ENCODE data around the gene GRIA4.
"Not testable (repeated sequence)": the region's sequence is repeated elsewhere in the genome, so short reads cannot be mapped to it uniquely, and the experiment has no call there.

The GRIA4 gene

DNA sequence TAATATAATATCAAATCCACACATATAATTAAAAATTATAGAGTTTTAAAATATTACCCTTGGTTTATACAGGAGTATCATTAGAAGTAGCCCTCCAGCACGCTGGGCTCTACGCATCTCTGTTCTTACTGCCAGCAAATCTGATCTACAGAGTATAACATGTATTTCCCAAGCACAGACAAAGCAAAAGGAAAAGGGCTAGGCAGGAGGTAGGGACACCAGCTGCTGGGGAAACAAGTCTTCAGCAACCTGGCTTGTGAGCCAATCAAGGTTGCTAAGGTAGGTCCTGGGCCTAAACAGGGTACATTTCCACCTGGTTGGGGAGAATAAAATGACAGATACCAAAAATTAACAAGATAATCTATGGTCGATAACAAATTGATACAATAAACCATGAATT is 163.6 kb downstream of the GRIA4 start:
- not testable (repeated sequence) for H3K4me3 ChIP-seq (ENCODE audit: low read length); DNase-seq (ENCODE audit: low read depth, low spot score)

DNA sequence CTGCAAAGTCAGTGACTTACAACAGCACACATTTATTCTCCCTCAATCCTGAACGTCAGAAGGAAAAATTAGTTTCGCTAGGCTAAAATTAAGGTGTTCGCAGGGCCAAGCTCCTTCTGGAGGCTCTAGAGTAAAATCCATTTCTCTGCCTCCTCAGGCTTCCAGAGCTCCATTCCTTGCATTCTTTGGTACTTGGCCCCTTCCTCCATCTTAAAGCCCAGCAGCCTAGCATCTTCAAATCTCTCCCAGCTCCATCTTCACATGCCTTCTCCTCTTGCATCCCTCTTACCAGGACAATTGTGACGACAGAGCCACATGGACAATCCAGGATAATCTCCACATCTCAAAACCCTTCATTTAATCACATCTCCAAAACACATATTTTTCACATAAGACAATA is 165.0 kb downstream of the GRIA4 start:
- DNase-seq (ENCODE audit: low read depth, low spot score), result no peak
- no peak overlapping the region for H3K4me3 ChIP-seq (ENCODE audit: low read length)

DNA sequence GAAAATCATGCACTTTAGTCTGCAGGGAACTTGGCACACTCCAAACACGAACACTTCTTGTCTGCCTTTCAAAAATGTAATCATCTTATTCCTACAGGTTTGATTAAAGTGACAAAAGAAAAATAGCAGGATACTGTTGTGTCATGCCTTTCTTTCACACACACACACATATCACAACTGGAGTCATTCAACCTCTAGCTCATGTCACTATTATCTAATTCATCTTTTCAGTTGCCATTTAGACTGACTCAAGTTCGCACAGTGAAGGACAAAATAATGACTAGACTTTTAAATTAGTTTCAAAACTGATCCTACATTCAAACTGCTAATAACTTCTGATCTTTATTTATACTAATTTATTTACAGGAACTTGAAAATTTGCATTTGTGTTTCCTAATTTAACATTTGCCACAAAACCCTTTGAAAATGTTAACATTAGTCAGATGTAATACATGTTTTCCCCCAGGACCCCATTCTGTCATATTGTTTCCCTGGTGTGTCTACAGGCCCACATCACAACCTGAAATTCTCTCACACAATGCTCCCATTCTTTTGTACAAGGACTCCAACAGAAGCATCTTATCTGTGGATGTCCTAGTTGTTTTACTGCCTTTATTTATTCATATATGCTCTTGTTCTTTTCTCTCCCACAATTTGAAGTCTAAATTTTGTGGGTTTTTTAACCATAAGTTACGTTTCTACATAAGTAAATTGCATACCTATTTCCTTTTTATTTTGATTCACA is 171.1 kb downstream of the GRIA4 start:
- DNase-seq (ENCODE audit: low read depth, low spot score), result no peak
- H3K4me3 ChIP-seq (ENCODE audit: low read length), result no peak overlapping the region

DNA sequence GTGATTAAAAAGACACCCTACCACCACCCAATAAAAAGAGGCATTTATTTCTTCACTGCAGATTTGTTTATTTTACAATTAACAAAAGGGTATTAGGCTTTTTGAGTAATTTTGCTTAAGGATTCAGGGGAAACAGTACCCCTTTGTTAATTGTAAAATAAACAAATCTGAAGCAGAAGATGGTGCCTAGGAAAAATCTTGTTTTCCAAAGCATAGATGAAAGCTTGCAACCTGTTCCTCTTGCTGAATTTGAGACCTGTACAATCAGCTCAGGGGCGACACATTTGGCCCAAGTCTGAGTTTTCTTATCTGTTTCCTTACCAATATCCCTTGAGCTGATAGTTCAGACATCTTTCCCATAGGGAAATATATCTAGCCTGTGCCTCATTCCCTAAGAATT is 171.9 kb downstream of the GRIA4 start:
- H3K4me3 ChIP-seq (ENCODE audit: low read length), result no peak overlapping the region
- DNase-seq (ENCODE audit: low read depth, low spot score), result no peak

DNA sequence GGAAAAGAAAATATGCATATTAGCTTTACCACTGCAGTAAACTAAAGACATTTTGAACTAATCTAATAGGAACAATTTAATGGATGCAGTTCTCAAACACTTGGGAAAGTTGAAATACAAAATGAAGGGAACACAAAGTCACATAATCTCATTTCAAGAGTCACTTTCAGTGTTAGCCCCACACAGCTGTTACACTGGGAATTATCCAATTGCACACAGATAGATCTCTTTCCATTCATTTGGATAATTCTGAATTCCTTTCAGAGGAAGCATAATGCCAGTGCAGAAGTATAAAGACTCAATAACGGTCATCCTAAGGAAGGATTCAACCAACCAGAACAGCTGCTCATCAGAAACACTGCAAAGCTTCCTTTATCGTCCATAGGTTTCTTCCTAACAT is 173.3 kb downstream of the GRIA4 start:
- no peak overlapping the region for H3K4me3 ChIP-seq (ENCODE audit: low read length)
- DNase-seq (ENCODE audit: low read depth, low spot score), result no peak

DNA sequence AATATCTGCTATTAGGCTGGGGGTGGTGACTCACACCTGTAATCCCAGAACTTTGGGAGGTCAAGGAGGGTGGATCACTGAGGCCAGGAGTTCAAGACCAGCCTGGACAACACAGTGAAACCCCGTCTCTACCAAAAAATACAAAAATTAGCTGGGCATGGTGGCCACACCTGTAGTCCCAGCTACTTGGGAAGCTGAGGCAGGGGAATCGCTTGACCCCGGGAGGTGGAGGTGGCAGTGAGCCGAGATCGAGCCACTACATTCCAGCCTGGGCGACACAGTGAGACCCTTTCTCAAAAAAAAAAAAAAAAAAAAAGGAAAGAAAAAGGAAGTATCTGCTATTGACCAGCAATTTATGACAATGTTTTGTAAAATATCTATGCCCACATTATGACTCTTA is 176.0 kb downstream of the GRIA4 start:
- not testable (repeated sequence) for DNase-seq (ENCODE audit: low read depth, low spot score); H3K4me3 ChIP-seq (ENCODE audit: low read length)

DNA sequence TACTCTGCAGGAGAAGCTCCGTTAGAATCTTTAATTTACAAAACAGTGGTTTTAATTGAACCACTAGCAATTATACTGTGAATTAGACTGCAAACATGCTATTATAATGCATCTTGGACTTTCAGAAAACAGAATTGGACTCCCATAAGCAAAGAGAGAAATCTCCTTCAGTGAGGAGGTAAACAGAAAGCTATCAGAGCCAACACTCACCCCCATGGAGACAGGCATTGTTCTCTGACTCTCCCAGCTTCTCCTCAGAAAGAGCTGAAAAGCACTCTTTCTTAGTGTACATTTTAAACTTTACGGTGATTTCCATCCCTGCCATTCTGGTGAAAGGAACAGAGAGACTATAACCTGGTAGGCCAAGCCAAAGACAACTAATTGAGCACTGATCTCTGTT is 176.9 kb downstream of the GRIA4 start:
- no peak for DNase-seq (ENCODE audit: low read depth, low spot score)
- H3K4me3 ChIP-seq (ENCODE audit: low read length), result no peak overlapping the region

DNA sequence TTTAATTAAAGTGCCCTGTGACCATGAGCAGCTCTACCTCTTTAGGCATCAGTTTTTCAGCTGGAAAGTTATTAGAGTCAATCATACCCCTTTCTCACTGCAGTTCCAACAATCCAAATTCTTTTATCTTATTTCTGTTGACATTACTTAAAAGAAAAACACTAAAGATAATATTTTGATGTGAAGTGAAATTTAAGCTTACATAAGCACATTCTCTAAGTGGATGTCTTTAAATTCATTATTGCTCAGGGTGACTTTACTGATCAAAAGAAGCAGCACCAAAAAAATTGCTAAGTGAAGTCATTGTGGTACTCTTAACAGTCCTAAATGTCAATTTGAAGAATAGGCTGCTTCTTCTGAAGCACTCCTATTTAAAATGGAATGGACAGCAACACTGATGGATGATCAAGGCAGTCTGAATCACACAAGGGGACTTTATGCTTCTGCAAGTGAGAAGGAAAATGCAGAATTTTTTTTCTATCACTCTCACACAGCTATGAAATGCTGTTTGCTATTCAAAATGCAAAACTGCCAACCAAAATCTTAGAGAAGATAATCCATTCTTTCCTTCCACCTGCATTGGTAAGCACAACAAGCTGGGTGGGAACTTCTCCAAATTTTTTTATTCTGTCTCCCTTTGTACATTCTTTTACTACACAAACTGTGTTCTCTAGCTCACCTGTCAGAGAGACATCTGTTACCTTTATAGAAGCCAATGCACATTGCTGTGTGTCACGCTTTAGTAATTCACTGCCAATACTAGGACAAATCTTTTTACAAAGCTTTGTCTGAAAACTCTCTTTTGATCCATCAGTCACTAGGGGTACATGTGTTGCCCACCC is 179.9 kb downstream of the GRIA4 start:
- no peak for DNase-seq (ENCODE audit: low read depth, low spot score)
- H3K4me3 ChIP-seq (ENCODE audit: low read length), result no peak overlapping the region

DNA sequence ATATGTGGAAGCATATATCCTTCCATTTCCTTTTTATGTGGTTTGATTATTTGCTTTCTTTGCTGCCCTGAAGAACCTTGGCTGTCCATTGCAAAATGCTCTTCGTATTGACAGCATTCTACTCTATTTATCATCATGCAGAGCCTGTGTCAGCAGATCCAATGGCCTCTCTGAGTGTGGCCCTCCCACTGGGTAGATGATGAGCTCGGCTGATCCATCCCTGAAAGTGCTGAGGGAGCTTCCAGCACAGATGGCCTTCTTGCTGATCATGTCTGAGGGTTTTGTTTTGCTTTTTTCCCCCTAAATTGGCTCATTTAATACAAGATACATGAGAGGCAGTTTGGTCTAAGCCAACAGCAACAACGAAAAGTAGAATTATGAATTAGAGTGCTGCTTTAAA is 181.0 kb downstream of the GRIA4 start:
- no peak overlapping the region for H3K4me3 ChIP-seq (ENCODE audit: low read length)
- DNase-seq (ENCODE audit: low read depth, low spot score), result no peak

DNA sequence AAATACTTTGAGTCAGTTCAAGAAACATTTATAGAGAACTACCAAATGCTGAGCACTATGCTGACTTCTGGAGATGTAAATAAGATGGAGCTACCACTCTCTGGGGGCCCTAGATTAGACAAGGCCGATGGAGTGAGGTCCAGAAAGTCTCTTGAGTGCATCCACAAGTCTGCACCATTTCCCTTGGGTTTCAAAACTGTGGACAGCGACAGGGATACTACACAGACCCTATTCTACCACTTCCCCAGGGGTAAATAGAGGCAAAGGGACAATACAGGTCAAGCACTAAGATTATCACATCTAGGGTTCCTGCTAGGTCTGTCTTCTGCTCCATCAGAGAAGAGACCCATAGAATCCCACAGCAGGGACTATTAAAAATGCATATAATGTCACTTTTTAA is 183.2 kb downstream of the GRIA4 start:
- DNase-seq (ENCODE audit: low read depth, low spot score), result no peak
- no peak overlapping the region for H3K4me3 ChIP-seq (ENCODE audit: low read length)

DNA sequence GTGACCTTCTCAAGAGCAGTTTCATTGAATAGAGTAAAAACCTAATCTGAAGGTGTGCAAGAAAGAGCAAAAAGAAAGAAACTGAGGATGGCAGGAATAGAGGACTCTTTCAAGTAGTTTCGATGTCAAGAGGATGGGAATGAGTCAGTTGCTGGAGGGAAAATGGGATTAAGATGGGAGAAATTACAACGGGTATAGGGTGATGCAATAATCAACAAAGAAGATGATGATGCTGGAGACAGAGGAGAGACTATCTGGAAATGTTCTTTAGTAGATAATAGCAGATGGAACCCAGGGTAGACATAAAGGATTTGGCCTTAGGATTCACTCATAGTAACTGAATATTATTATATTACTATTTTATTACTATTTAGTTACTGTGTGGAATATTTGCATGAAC is 189.4 kb downstream of the GRIA4 start:
- no peak for DNase-seq (ENCODE audit: low read depth, low spot score)
- H3K4me3 ChIP-seq (ENCODE audit: low read length), result no peak overlapping the region

DNA sequence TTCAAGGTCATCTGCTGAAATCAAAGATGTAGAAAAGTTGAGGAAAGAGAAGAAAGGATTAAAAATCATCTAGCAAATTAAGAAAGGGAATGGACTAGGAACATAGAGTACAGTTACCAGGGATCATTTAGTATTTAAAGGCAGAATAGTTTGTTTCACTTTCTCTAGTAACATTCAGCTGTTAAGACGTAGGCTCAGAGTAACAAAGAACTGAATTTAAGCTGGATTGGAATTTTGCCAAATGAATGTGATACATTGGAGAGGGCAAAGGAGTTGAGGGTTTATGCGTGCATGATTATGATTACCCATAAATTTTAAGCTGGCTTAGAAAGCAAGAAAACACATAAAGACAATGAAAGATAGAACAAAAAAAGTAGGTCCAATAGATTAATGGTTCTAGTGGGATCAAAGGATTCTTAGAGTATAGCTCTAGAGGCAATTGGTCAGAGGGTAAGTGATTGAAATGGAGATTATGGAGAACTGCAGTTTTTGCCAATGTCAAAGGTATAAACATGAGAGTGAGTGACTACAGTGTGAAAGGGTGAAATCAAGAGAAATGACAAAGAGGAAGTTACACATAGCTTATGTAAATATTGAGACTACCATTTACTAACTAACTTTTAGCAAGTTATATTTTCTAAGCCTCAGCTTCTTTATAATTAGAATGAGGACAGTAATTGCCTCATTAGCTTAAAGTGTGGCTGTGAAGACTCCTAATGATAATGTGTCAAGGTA is 190.0 kb downstream of the GRIA4 start:
- H3K4me3 ChIP-seq (ENCODE audit: low read length), result no peak overlapping the region
- DNase-seq (ENCODE audit: low read depth, low spot score), result no peak

DNA sequence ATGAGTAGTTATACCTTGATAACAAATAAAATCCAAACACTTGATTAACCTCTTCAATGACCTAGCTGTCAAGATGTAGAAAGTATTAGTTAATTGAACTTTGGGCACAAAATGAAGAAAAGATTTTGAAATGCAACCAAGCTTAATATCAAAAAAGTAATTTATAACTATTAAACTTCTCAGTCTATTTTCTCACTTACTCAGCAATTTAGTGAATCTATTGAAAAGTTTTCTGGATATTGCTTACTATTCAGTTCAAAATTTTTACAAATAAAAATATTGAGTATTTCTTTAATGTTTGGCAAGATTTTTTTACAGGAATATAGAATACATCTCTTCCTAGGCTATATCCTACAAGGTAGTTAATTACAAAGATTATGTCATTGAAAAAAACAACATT is 192.5 kb downstream of the GRIA4 start:
- DNase-seq (ENCODE audit: low read depth, low spot score), result no peak

DNA sequence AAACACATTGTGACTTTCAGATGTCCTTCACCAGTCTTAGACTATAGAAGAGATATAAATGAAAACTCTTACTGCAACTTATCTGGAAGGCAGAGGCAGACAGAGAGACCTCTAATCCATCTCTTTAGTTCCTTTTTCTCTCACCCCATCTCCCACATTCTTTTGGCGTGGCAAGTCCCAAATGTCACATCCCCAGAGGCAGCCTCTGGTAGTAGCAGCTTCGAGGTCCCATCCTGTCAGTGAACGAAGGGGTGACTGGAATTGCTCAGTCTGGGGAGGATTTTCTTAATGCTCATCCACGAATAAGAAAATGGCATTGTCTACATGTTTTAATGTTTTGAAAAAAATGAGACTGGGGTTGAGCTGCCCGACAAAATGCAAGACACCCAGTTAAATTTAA is 201.4 kb downstream of the GRIA4 start:
- no peak overlapping the region for H3K4me3 ChIP-seq (ENCODE audit: low read length)

More for the DNA sequence above, 192.5 kb downstream of the GRIA4 start:
- no peak overlapping the region for H3K4me3 ChIP-seq (ENCODE audit: low read length)

DNA sequence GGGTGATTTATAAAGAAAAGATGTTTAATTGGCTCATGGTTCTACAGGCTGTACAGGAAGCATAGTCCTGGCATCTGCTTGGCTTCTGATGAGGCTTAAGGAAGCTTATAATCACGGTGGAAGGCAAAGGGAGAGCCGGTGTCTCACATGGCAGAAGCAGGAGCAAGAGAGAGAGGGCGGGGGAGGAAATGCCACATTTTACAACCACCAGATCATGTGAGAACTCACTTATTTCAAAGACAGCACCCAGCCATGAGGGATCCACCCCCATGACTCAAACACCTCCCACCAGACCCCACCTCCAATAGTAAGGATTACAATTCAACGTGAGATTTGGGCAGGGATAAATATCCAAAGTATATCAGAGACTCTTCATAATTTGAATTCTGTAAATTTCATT is 211.5 kb downstream of the GRIA4 start:
- no peak for DNase-seq (ENCODE audit: low read depth, low spot score)

More for the DNA sequence above, 201.4 kb downstream of the GRIA4 start:
- no peak for DNase-seq (ENCODE audit: low read depth, low spot score)

DNA sequence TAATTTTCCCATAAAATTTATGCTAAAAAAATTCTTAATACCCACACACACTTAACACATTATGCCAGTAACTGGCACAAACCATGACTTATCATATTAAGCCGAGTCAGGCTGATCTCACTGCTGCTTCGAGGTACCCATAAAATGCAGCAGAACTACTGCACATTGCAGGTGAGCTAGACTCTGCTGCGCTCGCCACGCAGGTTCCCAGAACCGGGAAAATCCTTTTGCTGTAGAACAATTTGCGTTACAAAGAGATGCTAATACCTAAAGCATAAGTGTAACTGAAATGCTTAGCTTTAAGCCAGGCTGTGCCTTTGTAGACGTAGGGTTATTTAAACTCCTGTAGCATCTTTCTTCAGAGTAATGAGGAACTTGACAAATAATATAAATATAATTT is 211.9 kb downstream of the GRIA4 start:
- H3K4me3 ChIP-seq (ENCODE audit: low read length), result no peak overlapping the region
- no peak for DNase-seq (ENCODE audit: low read depth, low spot score)

More for the DNA sequence above, 211.5 kb downstream of the GRIA4 start:
- no peak overlapping the region for H3K4me3 ChIP-seq (ENCODE audit: low read length)

DNA sequence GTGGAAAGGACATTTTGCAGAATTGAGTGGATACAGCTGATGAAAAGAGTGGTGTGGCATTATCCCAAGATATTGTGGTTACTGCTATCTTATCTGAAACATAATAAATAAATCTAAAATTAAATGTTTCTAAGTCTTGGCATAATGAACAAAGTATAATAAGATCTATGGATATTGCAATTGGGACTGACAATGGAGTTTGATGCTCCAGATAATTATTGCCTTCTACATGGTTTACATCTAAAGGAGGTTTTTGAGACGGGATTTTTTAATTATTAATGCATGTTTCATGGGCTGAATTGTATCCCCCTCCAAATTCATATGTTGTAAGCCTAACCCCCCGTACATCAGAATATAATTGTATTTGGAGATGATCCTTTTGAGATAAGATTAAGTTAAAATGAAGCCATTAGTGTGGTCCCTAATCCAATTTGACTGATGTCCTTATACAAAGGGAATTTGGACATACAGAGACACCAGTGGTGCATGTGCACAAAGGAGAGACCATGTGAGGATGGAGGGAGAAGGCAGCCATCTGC is 213.7 kb downstream of the GRIA4 start:
- no peak overlapping the region for H3K4me3 ChIP-seq (ENCODE audit: low read length)
- no peak for DNase-seq (ENCODE audit: low read depth, low spot score)

DNA sequence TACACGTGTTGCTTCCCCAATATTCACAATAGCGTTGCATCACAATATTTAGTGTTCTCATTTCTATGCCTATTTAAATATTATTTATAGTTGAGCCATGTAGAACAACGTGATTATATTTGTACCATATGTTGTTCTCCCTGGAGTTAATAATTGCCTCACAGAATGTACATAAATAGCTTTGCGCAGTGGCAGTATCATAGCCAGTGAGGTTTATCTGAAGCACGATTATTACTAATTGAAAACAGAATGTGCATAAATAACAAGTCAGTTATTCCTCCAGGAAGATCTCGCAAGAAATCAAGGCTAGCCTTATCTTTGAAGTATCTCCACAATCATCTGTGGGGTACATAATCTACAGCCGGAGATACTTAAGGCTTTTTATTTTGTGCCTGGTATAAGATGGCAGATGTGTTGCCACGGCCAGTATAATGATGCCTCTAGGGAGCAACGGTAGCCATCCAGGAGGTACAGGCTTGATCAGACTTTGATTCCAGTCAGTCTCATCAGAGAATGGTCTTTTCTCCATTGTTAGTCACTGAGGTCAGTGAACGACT is 214.7 kb downstream of the GRIA4 start:
- H3K4me3 ChIP-seq (ENCODE audit: low read length), result no peak overlapping the region
- DNase-seq (ENCODE audit: low read depth, low spot score), result no peak

DNA sequence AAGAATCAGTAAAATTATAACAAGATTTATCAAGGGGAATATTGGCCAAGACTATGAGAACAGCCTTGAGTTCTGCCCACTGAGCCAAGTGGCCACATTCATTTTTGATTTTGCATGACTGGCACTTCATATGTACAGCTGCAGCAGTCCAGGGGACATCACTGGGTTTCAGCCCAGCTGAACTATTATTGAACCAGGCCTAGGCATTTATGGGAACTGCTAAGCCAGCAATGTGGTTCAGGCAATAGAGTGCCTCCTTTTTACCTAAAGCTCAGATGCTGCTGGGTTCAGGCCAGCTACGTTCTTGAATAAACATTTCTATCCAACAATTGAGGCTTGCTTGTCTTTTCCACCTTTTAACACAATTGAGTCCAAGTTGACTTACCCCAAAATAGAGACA is 215.3 kb downstream of the GRIA4 start:
- DNase-seq (ENCODE audit: low read depth, low spot score), result no peak
- H3K4me3 ChIP-seq (ENCODE audit: low read length), result no peak overlapping the region
